ENCODE results near the gene MRPL55.
A peak's percentile ranks its signal among the peaks of the same experiment; 100 is the strongest.

The MRPL55 gene

DNA sequence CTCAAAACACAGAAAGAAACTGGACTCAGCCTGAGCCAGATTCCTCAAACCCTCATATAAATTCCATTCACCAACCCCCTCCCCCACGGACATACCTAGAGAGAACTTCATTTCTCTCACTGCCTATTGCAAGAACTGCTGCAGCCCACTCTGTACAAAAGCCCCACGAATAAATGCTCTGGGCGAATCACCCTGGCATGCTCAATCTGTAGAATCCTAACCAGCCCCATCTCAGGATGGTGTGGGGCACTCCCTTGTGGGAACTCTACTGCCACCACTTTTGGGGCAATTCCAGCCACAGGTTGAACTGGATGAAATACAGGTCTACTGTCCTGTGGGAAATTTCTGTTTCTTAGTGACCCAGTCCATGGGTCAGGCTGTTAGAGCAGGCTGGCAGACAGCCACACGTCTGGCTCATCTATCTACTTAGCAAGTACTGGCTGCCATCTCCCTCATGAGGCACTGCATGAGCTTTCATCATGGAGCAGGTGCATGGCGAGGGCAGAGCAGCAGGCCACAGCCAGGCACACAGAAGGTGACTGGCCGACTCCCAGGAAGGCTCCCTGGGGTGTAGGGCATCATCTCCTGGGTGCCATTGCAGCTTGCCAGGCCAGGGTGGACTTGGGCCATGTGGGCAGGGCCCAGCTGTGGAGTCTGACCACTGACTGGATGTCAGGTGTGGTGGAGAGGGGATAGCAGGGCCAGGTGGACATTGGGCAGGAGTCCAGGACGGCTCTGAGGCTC is 4.4 kb downstream of the MRPL55 start:
- Histone ChIP-seq H3K4me3 (ENCODE audit: low read length) (no peak overlapping the region), H3K4me1 (ENCODE audit: insufficient read depth, low read length) (peaks cover 4% of the 10 kb centered on the region), H3K36me3 (ENCODE audit: insufficient read depth, low read depth, low read length) (peaks cover 31% of the 10 kb centered on the region), H3K9ac (ENCODE audit: low read depth, low read length) (peak overlapping the region; percentile 74; the same call in 1 of the 2 replicates), H3K27me3 (ENCODE audit: insufficient read depth, low read length) (peaks cover 2% of the 10 kb centered on the region; the same call in 1 of the 2 replicates), H3K27ac (ENCODE audit: low read length) (no peak overlapping the region), H3K9me3 (ENCODE audit: insufficient read depth, low read depth, low read length) (no peaks in the 10 kb centered on the region)

DNA sequence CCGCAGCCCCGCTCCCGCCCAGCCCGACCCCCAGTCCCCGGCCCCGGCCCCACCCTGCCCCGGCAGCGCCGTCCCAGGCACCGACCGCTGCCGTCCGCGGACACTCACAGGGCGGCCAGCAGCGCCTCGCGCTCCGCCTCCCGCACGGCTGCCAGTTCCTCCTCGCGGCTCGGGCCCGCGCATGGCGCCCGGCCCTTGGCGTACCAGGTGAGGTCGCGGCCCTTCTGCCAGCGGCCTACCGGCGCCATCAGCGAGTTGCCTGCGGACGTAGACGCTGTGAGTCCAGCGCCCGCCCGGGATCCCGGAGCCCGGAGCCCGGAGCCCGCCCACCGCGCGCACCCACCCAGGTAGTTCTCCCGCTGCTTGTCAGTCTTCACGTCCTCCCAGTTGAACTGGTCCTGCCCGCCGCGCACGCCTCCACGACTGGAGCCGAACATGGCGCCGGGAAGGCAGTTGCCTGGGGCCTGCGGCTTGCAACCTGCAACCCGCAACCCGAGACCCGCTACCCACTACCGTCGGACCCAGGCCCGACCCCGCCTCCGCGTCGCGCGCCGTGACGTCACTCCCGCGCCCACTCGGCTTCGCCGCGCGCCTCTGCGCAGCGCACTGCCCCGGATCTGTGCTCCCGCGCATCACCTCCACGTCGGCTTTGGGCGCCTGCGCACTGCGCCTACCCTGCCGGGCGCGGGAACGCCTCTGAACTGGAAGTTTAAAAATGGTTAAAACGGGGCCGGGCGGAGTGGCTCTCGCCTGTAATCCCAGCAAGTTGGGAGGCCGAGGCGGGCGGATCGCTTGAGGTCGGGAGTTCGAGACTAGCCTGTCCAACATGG is 6.1 kb downstream of the MRPL55 start, which contains the start of gene C1orf35:
Gene C1orf35, minus strand, starts transcription at position 535 of the 830 bp plus-strand sequence. Its CDS starts 98 bp downstream, at position 437.
- peak within 1 kb of the TSS; percentile 79 for H3K4me3 ChIP-seq (ENCODE audit: low read length)
- no peaks in the 10 kb centered on the region for H3K9me3 ChIP-seq (ENCODE audit: insufficient read depth, low read depth, low read length)
- H3K4me1 ChIP-seq (ENCODE audit: insufficient read depth, low read length), result no peaks in the 10 kb centered on the region
- peak within 1 kb of the TSS; percentile 76 for H3K9ac ChIP-seq (ENCODE audit: low read depth, low read length)
- H3K36me3 ChIP-seq (ENCODE audit: insufficient read depth, low read depth, low read length), result peaks cover 48% of the 10 kb centered on the region
- H3K27me3 ChIP-seq (ENCODE audit: insufficient read depth, low read length), result no peaks in the 10 kb centered on the region
- no peak within 1 kb of the TSS for H3K27ac ChIP-seq (ENCODE audit: low read length)

GRCh38 chr1:228101994-228102790 is 6.9 kb downstream of the MRPL55 start:
- peaks cover 51% of the 10 kb centered on the region for H3K36me3 ChIP-seq (ENCODE audit: insufficient read depth, low read depth, low read length)

DNA sequence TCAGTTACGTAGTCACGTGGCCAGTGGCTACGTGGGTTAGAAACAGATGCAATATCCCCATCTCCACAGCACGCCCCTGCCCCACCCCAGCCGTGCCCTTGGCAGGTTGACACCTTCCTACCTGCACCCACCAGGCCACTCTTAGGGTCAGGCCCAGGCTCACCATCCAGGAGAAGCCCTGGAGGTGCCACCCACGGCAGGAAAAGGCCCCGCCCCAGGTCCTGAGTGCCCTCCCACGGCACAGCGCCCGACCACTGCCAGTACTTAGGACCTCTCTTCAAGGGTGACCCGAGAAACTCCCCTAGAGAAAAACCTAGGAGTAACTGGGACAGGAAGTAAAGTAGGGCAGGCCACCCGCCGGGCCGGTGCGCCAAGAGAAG is 7.5 kb downstream of the MRPL55 start:
- no peaks in the 10 kb centered on the region for H3K4me1 ChIP-seq (ENCODE audit: insufficient read depth, low read length)
- no peaks in the 10 kb centered on the region for H3K27me3 ChIP-seq (ENCODE audit: insufficient read depth, low read length)
- H3K36me3 ChIP-seq (ENCODE audit: insufficient read depth, low read depth, low read length), result peaks cover 51% of the 10 kb centered on the region
- H3K27ac ChIP-seq (ENCODE audit: low read length), result no peak overlapping the region
- no peaks in the 10 kb centered on the region for H3K9me3 ChIP-seq (ENCODE audit: insufficient read depth, low read depth, low read length)
- peak overlapping the region; percentile 79; the same call in 1 of the 2 replicates for H3K4me3 ChIP-seq (ENCODE audit: low read length)
- peak overlapping the region; percentile 32; the same call in 1 of the 2 replicates for H3K9ac ChIP-seq (ENCODE audit: low read depth, low read length)

More at GRCh38 chr1:228101994-228102790, 6.9 kb downstream of the MRPL55 start:
- Histone ChIP-seq H3K27me3 (ENCODE audit: insufficient read depth, low read length) (no peaks in the 10 kb centered on the region), H3K4me3 (ENCODE audit: low read length) (peak overlapping the region; percentile 79), H3K9me3 (ENCODE audit: insufficient read depth, low read depth, low read length) (no peaks in the 10 kb centered on the region), H3K4me1 (ENCODE audit: insufficient read depth, low read length) (no peaks in the 10 kb centered on the region), H3K9ac (ENCODE audit: low read depth, low read length) (peak overlapping the region; percentile 32; the same call in 1 of the 2 replicates), H3K27ac (ENCODE audit: low read length) (no peak overlapping the region)

- no peaks in the 10 kb centered on the region for H3K27me3 ChIP-seq (ENCODE audit: insufficient read depth, low read length)
- H3K27ac ChIP-seq (ENCODE audit: low read length), result no peak overlapping the region
- H3K4me3 ChIP-seq (ENCODE audit: low read length), result no peak overlapping the region; the same call in 1 of the 2 replicates
- no peak overlapping the region for H3K9ac ChIP-seq (ENCODE audit: low read depth, low read length)
- H3K4me1 ChIP-seq (ENCODE audit: insufficient read depth, low read length), result no peaks in the 10 kb centered on the region
- no peaks in the 10 kb centered on the region for H3K9me3 ChIP-seq (ENCODE audit: insufficient read depth, low read depth, low read length)
- peaks cover 46% of the 10 kb centered on the region for H3K36me3 ChIP-seq (ENCODE audit: insufficient read depth, low read depth, low read length)
Measured at GRCh38 chr1:228100822-228101613, 8.1 kb downstream of the MRPL55 start.

DNA sequence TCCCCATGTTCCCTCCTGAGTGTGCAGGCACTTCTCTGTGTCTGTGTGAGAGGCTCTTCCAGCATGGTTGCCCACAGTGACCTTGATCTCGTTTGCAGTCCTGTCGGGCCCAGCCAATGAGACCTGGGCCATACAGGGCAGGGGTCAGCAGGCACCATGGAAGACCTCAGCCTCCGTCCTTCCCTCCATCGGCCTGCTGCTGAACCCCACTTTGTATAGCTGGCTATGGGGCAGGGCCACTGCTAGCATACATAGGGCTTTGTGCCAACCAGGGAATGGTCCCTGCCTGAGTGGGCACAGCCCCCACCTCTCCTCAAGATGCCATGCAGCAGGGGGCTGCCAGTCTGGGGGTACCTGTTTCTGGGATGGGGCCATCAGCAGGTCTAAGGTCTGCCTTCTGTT is 9.8 kb downstream of the MRPL55 start:
- H3K4me3 ChIP-seq (ENCODE audit: low read length), result no peak overlapping the region
- no peak overlapping the region for H3K9ac ChIP-seq (ENCODE audit: low read depth, low read length)
- peaks cover 7% of the 10 kb centered on the region for H3K9me3 ChIP-seq (ENCODE audit: insufficient read depth, low read depth, low read length)
- H3K27ac ChIP-seq (ENCODE audit: low read length), result no peak overlapping the region
- no peaks in the 10 kb centered on the region for H3K4me1 ChIP-seq (ENCODE audit: insufficient read depth, low read length)
- peaks cover 55% of the 10 kb centered on the region for H3K36me3 ChIP-seq (ENCODE audit: insufficient read depth, low read depth, low read length)
- H3K27me3 ChIP-seq (ENCODE audit: insufficient read depth, low read length), result no peaks in the 10 kb centered on the region

- Histone ChIP-seq H3K9me3 (ENCODE audit: insufficient read depth, low read depth, low read length) (peaks cover 12% of the 10 kb centered on the region), H3K9ac (ENCODE audit: low read depth, low read length) (no peak overlapping the region), H3K4me3 (ENCODE audit: low read length) (no peak overlapping the region), H3K4me1 (ENCODE audit: insufficient read depth, low read length) (no peaks in the 10 kb centered on the region), H3K27ac (ENCODE audit: low read length) (no peak overlapping the region), H3K27me3 (ENCODE audit: insufficient read depth, low read length) (no peaks in the 10 kb centered on the region), H3K36me3 (ENCODE audit: insufficient read depth, low read depth, low read length) (peaks cover 56% of the 10 kb centered on the region)
Measured at GRCh38 chr1:228098323-228098931, 10.7 kb downstream of the MRPL55 start.

GRCh38 chr1:228097333-228098081 is 11.6 kb downstream of the MRPL55 start:
- no peaks in the 10 kb centered on the region for H3K27me3 ChIP-seq (ENCODE audit: insufficient read depth, low read length)
- H3K36me3 ChIP-seq (ENCODE audit: insufficient read depth, low read depth, low read length), result peaks cover 56% of the 10 kb centered on the region

GRCh38 chr1:228096416-228097332 is 12.4 kb downstream of the MRPL55 start:
- no peak overlapping the region for H3K4me3 ChIP-seq (ENCODE audit: low read length)
- no peaks in the 10 kb centered on the region for H3K4me1 ChIP-seq (ENCODE audit: insufficient read depth, low read length)
- H3K9ac ChIP-seq (ENCODE audit: low read depth, low read length), result no peak overlapping the region
- peaks cover 62% of the 10 kb centered on the region for H3K36me3 ChIP-seq (ENCODE audit: insufficient read depth, low read depth, low read length)
- H3K27ac ChIP-seq (ENCODE audit: low read length), result no peak overlapping the region
- no peaks in the 10 kb centered on the region for H3K27me3 ChIP-seq (ENCODE audit: insufficient read depth, low read length)
- H3K9me3 ChIP-seq (ENCODE audit: insufficient read depth, low read depth, low read length), result peaks cover 12% of the 10 kb centered on the region

More at GRCh38 chr1:228097333-228098081, 11.6 kb downstream of the MRPL55 start:
- H3K27ac ChIP-seq (ENCODE audit: low read length), result no peak overlapping the region
- H3K4me1 ChIP-seq (ENCODE audit: insufficient read depth, low read length), result no peaks in the 10 kb centered on the region
- H3K4me3 ChIP-seq (ENCODE audit: low read length), result no peak overlapping the region
- no peak overlapping the region for H3K9ac ChIP-seq (ENCODE audit: low read depth, low read length)
- H3K9me3 ChIP-seq (ENCODE audit: insufficient read depth, low read depth, low read length), result peaks cover 12% of the 10 kb centered on the region
